ENCODE results near the gene EOGT. TPM values are rescaled to one million over a fixed set of nuclear protein-coding genes. Genes with fewer than 3 reads are reported as not detected.

Gene EOGT
- total RNA-seq, 1 experiment from 2014 or later = 21.0 TPM

DNA sequence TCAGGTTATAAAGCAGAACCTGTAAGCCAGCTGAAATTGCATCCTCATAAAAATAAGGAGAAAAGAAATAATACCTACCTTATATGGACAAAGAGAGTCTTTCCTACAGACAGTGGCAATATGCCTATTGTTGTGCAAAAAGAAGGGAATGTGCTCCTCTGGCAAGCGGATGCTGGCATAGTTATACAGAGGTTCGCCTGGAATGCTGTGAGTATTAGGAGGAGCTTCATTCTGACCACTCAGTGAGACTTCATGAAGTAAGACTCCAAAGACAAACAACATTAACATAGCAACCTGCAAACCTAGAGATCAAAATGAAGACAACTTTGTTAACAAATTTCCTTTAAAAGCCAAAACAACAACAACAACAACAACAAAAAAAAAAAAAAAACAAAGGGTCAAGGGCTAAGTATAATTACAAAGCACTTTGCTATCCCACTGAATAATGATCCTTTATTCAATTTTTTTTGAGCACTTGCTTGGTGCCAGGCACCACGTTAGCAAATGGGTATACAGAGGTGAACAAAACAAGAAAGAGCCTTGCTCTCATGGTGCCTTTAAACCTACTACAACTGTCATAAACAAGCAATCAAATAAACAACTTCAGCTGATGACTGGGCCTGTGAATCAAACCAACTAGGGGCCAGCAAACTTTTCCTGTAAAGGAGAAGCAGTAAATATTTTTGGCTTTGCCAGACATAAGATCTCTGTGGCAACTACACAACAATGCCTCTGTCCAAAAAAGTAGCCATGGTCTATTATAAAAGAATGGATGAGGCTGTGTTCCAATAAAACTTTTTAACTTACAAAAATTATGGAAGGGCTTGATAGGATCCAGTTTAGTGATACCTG is 3.7 kb downstream of the EOGT start:
- H3K36me3 Mint-ChIP-seq (ENCODE audit: insufficient read depth, unreplicated experiment) = peaks cover 26% of the 10 kb centered on the region
- intact Hi-C loops (cut with micrococcal nuclease; ENCODE audit: unreplicated experiment) = no loop called here
- no TSS peak for BruUV-seq (replicated peaks)
- H3K9me3 Mint-ChIP-seq (ENCODE audit: low read depth, unreplicated experiment) = no peaks in the 10 kb centered on the region
- CTCF ChIA-PET = no interaction called here
- peaks cover 2% of the 10 kb centered on the region for H3K4me1 Mint-ChIP-seq (ENCODE audit: low read depth, unreplicated experiment)
- H3K27me3 Mint-ChIP-seq (ENCODE audit: unreplicated experiment) = no peaks in the 10 kb centered on the region
- no peak overlapping the region for H3K27ac Mint-ChIP-seq (ENCODE audit: unreplicated experiment)
- no peak overlapping the region for H3K4me3 Mint-ChIP-seq (ENCODE audit: low read depth, unreplicated experiment)
- TF ChIP-seq, protein P1, sequence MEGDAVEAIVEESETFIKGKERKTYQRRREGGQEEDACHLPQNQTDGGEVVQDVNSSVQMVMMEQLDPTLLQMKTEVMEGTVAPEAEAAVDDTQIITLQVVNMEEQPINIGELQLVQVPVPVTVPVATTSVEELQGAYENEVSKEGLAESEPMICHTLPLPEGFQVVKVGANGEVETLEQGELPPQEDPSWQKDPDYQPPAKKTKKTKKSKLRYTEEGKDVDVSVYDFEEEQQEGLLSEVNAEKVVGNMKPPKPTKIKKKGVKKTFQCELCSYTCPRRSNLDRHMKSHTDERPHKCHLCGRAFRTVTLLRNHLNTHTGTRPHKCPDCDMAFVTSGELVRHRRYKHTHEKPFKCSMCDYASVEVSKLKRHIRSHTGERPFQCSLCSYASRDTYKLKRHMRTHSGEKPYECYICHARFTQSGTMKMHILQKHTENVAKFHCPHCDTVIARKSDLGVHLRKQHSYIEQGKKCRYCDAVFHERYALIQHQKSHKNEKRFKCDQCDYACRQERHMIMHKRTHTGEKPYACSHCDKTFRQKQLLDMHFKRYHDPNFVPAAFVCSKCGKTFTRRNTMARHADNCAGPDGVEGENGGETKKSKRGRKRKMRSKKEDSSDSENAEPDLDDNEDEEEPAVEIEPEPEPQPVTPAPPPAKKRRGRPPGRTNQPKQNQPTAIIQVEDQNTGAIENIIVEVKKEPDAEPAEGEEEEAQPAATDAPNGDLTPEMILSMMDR (IDR thresholded peaks at IDR 0.05; ENCODE audit: unreplicated experiment) = no peak
- DNase-seq = no peak

DNA sequence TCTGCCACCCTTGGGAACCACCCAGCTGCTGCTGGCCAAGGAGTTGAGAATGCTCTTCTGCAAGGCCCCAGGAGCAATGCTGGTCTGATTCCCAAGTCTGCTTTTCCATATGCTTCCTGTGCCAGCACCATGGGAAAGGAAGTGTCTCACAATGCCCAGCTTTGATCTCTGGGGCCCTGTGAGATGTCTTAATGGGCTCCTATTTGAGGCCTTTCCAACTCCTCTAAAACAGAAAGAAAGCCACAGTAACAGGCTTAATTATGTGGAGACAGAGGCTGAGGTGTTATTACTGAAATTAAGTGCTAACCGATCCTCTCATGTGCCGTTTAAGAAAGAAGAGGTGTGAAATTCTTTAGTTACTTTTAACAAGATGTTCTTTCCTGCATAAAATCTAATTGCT is 4.5 kb downstream of the EOGT start:
- CTCF ChIA-PET = no interaction called here
- TF ChIP-seq, protein P1 (IDR thresholded peaks at IDR 0.05; ENCODE audit: unreplicated experiment) = no peak
- DNase-seq = no peak
- Mint-ChIP-seq H3K27ac (ENCODE audit: unreplicated experiment) (no peak overlapping the region), H3K36me3 (ENCODE audit: insufficient read depth, unreplicated experiment) (peaks cover 23% of the 10 kb centered on the region), H3K4me3 (ENCODE audit: low read depth, unreplicated experiment) (no peak overlapping the region), H3K27me3 (ENCODE audit: unreplicated experiment) (no peaks in the 10 kb centered on the region), H3K9me3 (ENCODE audit: low read depth, unreplicated experiment) (no peaks in the 10 kb centered on the region), H3K4me1 (ENCODE audit: low read depth, unreplicated experiment) (no peaks in the 10 kb centered on the region)
- no TSS peak for BruUV-seq (replicated peaks)
- intact Hi-C loops (cut with micrococcal nuclease; ENCODE audit: unreplicated experiment) = no loop called here

DNA sequence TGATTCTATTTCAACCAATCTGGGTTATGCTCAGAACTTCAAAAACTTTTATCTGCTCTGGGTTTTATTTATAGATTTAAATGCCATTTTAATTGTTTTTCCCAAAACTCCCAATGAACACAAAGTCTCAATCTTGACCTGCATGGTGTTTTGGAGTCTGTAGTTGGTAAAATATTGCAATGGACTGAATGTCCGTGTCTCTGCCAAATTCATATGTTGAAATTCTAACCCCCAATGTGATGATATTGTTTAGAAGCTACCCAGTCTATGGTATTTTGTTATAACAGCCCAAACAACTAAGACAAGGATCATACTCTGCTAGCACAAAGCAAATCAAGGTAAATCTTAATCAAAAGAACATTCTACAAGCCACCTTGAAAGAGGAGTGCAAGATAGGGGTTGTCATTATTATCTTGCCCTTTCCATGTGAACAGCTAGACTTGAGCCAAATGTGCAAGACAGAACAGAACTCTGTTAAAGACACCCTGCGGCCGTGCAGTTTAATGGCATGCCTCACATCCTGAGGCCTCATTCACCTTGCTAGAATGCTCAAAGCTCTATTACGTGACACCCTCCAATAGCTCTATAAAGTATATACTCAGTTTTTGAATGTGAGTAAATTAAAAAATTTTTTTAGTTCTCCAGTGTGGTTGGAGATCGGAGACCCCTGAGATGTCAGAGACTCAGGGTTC is 7.5 kb downstream of the EOGT start:
- Mint-ChIP-seq H3K4me3 (ENCODE audit: low read depth, unreplicated experiment) (no peak overlapping the region), H3K4me1 (ENCODE audit: low read depth, unreplicated experiment) (no peaks in the 10 kb centered on the region), H3K9me3 (ENCODE audit: low read depth, unreplicated experiment) (no peaks in the 10 kb centered on the region), H3K36me3 (ENCODE audit: insufficient read depth, unreplicated experiment) (peaks cover 15% of the 10 kb centered on the region), H3K27ac (ENCODE audit: unreplicated experiment) (no peak overlapping the region), H3K27me3 (ENCODE audit: unreplicated experiment) (no peaks in the 10 kb centered on the region)
- CTCF ChIA-PET = interaction anchor here (0.8 to 1.2 kb wide), 2 partner anchors 7 to 8 kb away, joined by 3 to 4 read pairs; partner anchors contain the start of gene EOGT
- intact Hi-C loops (cut with micrococcal nuclease; ENCODE audit: unreplicated experiment) = no loop called here
- BruUV-seq (replicated peaks) = no TSS peak
- TF ChIP-seq, protein P1 (IDR thresholded peaks at IDR 0.05; ENCODE audit: unreplicated experiment) = no peak
- no peak for DNase-seq

DNA sequence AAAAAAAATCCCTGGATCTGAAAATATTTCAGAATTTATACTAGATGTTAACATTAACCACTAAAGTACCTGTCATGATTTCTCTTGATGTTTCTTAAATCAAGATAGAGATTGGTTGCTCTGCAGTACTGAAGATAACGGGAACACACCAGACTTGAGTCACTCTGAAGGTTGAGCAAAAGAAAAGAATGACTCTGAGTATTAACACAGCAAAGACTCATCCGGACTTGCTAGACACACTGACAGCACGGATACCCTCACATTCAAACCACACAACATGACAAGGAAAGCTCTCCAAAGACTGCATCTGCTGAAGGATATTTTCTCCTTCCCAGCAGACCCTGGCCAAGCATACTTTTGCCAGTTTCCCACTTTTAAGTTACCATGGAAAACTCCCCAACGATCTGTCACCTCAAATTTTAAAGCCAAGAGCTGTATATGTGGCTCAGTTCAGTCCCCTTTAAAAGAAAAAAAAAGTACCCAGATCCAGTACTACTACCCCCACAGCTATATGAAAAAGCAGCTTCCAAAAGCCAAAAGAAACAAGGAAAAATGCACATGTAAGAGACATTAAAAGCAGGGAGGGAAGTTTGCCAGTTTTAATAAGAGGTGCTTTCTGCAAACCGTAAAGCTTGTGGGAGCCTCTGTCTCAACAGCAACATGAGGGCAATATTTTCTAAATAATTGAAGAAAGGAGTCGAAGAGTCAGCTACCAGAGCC is 8.3 kb downstream of the EOGT start:
- DNase-seq = no peak
- Mint-ChIP-seq H3K36me3 (ENCODE audit: insufficient read depth, unreplicated experiment) (peaks cover 17% of the 10 kb centered on the region), H3K9me3 (ENCODE audit: low read depth, unreplicated experiment) (no peaks in the 10 kb centered on the region), H3K27me3 (ENCODE audit: unreplicated experiment) (no peaks in the 10 kb centered on the region), H3K4me3 (ENCODE audit: low read depth, unreplicated experiment) (no peak overlapping the region), H3K27ac (ENCODE audit: unreplicated experiment) (no peak overlapping the region), H3K4me1 (ENCODE audit: low read depth, unreplicated experiment) (no peaks in the 10 kb centered on the region)
- no TSS peak for BruUV-seq (replicated peaks)
- TF ChIP-seq, protein P1 (IDR thresholded peaks at IDR 0.05; ENCODE audit: unreplicated experiment) = no peak
- intact Hi-C loops (cut with micrococcal nuclease; ENCODE audit: unreplicated experiment) = no loop called here
- CTCF ChIA-PET = interaction anchor here (0.8 to 1.2 kb wide), 2 partner anchors 8 to 9 kb away, joined by 3 to 4 read pairs; partner anchors contain the start of gene EOGT
